BE2C (cell line): ENCODE data around the gene MARCHF2.
"Not testable (repeated sequence)": the region's sequence is repeated elsewhere in the genome, so short reads cannot be mapped to it uniquely, and the experiment has no call there.

Experiments used
- DNase-seq: peaks from one replicate; pipeline ENCODE4 v3.0.0-alpha.2; 2020
- H3K27me3 ChIP-seq: fragments of 250-450 bp; sonication (Bioruptor Pico); 2 replicates; pipeline ENCODE4 v1.5.1; 2020; ENCODE audit warnings: mild to moderate bottlenecking
- H3K36me3 ChIP-seq: fragments of 250-450 bp; sonication (Bioruptor Pico); 2 replicates; pipeline ENCODE4 v1.5.1; 2020; ENCODE audit warnings: mild to moderate bottlenecking
- H3K4me1 ChIP-seq: fragments of 250-450 bp; sonication (Bioruptor Pico); 2 replicates; pipeline ENCODE4 v1.5.1; 2020
- H3K4me3 ChIP-seq: 2 replicates; pipeline ENCODE4 v1.5.1; 2011; ENCODE audit warnings: low read depth, low read length
- H3K9me3 ChIP-seq: fragments of 250-450 bp; sonication (Bioruptor Pico); 2 replicates; pipeline ENCODE4 v1.5.1; 2020
- TF ChIP-seq, protein P1 (sequence below): IDR thresholded peaks from 2 replicates; pipeline ENCODE4 v1.5.1; 2012; ENCODE audit warnings: mild to moderate bottlenecking, low read depth, low read length

The MARCHF2 gene

GRCh38 chr19:8401981-8402411, 11.1 kb upstream of the MARCHF2 start:
- TF ChIP-seq, protein P1, sequence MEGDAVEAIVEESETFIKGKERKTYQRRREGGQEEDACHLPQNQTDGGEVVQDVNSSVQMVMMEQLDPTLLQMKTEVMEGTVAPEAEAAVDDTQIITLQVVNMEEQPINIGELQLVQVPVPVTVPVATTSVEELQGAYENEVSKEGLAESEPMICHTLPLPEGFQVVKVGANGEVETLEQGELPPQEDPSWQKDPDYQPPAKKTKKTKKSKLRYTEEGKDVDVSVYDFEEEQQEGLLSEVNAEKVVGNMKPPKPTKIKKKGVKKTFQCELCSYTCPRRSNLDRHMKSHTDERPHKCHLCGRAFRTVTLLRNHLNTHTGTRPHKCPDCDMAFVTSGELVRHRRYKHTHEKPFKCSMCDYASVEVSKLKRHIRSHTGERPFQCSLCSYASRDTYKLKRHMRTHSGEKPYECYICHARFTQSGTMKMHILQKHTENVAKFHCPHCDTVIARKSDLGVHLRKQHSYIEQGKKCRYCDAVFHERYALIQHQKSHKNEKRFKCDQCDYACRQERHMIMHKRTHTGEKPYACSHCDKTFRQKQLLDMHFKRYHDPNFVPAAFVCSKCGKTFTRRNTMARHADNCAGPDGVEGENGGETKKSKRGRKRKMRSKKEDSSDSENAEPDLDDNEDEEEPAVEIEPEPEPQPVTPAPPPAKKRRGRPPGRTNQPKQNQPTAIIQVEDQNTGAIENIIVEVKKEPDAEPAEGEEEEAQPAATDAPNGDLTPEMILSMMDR, result no peak
- Histone ChIP-seq H3K4me1 (0 out of 2 replicates have a peak, but pooled peaks cover 4% of the 10 kb centered on the region), H3K27me3 (no peaks in the 10 kb centered on the region), H3K36me3 (peaks cover 9% of the 10 kb centered on the region), H3K9me3 (no peaks in the 10 kb centered on the region), H3K4me3 (no peak overlapping the region)
- DNase-seq, result no peak

GRCh38 chr19:8403098-8403819, 9.8 kb upstream of the MARCHF2 start:
- no peak for DNase-seq
- Histone ChIP-seq H3K36me3 (peaks cover 9% of the 10 kb centered on the region), H3K4me1 (no peaks in the 10 kb centered on the region), H3K27me3 (no peaks in the 10 kb centered on the region), H3K9me3 (no peaks in the 10 kb centered on the region), H3K4me3 (no peak overlapping the region)
- TF ChIP-seq, protein P1, result no peak

DNA sequence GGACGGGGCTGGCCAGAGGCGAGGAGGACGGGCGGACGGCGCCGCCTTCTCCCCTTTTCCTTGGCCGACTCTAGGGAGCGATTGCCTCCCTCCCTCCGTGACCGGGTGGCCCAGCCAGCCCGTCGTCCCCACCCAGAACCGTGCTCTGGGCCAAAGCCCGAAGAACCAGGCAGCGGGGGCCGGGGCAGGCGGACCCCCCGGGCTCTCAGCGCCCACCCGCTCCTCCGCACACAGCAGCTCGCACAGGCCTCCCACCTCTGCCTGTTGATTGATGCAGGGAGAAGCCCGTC, 9.3 kb upstream of the MARCHF2 start:
- H3K9me3 ChIP-seq, result no peaks in the 10 kb centered on the region
- H3K36me3 ChIP-seq, result peaks cover 9% of the 10 kb centered on the region
- no peak overlapping the region for H3K4me3 ChIP-seq
- no peak for DNase-seq
- no peaks in the 10 kb centered on the region for H3K4me1 ChIP-seq
- no peaks in the 10 kb centered on the region for H3K27me3 ChIP-seq
- TF ChIP-seq, protein P1, result no peak

GRCh38 chr19:8404391-8405151, 8.5 kb upstream of the MARCHF2 start:
- H3K27me3 ChIP-seq, result no peaks in the 10 kb centered on the region
- H3K36me3 ChIP-seq, result peaks cover 9% of the 10 kb centered on the region
- TF ChIP-seq, protein P1, result no peak
- DNase-seq, result no peak
- no peaks in the 10 kb centered on the region for H3K9me3 ChIP-seq
- H3K4me1 ChIP-seq, result no peaks in the 10 kb centered on the region
- H3K4me3 ChIP-seq, result no peak overlapping the region

DNA sequence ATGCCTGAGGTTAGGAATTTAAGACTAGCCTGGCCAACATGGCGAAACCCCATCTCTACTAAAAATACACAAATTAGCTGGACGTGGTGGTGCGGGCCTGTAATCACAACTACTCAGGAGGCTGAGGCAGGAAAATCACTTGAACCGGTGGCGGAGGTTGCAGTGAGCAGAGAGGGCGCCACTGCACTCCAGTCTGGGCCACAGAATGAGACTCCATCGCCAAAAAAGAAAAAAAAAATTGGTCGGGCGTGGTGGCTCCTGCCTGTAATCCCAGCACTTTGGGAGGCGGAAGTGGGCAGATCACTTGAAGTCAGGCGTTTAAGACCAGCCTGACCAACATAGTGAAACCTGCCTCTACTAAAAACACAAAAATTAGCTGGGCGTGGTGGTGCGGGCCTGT, 2.4 kb upstream of the MARCHF2 start:
- H3K4me3 ChIP-seq, H3K4me1 ChIP-seq, H3K9me3 ChIP-seq, DNase-seq, H3K36me3 ChIP-seq, H3K27me3 ChIP-seq: not testable (repeated sequence)

DNA sequence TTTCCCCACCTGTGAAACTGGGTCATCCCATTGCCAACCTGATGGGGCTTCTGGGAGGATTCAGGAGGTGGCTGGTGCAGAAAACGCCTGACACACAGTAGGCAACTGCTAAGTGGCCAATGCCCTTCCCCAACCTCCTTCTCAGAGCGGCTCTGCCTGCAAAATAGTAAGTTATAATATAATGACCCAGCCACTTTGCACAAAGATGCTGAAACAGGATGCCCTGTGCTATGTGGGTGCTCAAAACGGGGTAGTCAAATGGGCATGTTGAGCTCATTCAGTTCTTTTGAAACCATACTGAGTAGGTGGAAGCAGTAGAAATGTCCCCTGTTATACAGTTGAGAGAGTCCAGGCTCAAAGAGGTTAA, 507 bp downstream of the MARCHF2 start:
- TF ChIP-seq, protein P1, result no peak
- no peaks in the 10 kb centered on the region for H3K27me3 ChIP-seq
- peak overlapping the region; percentile 64 for H3K4me3 ChIP-seq
- H3K9me3 ChIP-seq, result no peaks in the 10 kb centered on the region
- no peaks in the 10 kb centered on the region for H3K36me3 ChIP-seq
- no peak for DNase-seq
- no peaks in the 10 kb centered on the region; the same call in 1 of the 2 replicates for H3K4me1 ChIP-seq
